Right cardiac atrium (tissue), 5 donors: ENCODE measurements around the gene ABCF2. TPM values are rescaled to one million over a fixed set of nuclear protein-coding genes. Genes with fewer than 3 reads are reported as not detected.

ENCODE experiments used
- ATAC-seq, 2 donors: fragments of 200-7000 bp; cut with Tn5 transposase; one replicate each; pipeline versions ENCODE4 v1.8.0 to v1.9.1; 2020; ENCODE audit warnings: moderate library complexity in 2 of 2, mild to moderate bottlenecking in 1 of 2
- DNase-seq, 3 donors: peaks; one replicate each; pipeline ENCODE4 v3.0.0-alpha.2; 2020
- H3K27ac ChIP-seq: one replicate; pipeline ENCODE4 v1.5.1; 2013; ENCODE audit warnings: mild to moderate bottlenecking, low read length, control low read depth, moderate library complexity
- H3K27me3 ChIP-seq: one replicate; pipeline ENCODE4 v1.6.1; 2013; ENCODE audit not compliant: control insufficient read depth, insufficient read depth
- H3K4me1 ChIP-seq: one replicate; pipeline ENCODE4 v1.6.1; 2013; ENCODE audit warnings: low read length; ENCODE audit not compliant: control insufficient read depth, insufficient read depth
- H3K4me3 ChIP-seq: one replicate; pipeline ENCODE4 v1.5.1; 2013; ENCODE audit warnings: low read length, control low read depth
- H3K9me3 ChIP-seq: one replicate; pipeline ENCODE4 v1.6.1; 2013; ENCODE audit warnings: low read length; ENCODE audit not compliant: control insufficient read depth
- WGBS: extraction: QIAGEN DNeasy Blood & Tissue Kit; methylation state at CpG from one replicate; pipeline ENCODE4 v1.1.7; 2013; 5-methylcytosine and 5-hydroxymethylcytosine counted together
- intact Hi-C, 4 donors: fragments of 100-400 bp; cut with DNase I; formaldehyde crosslinking; loops; one replicate each; pipeline versions ENCODE4 v1.11.0 to v1.14.0; 2022 to 2023
- polyA plus RNA-seq: library from polyadenylated mRNA; stranded (reverse); fragments of 200-250 nt; gene quantifications from one replicate; pipeline ENCODE4 v1.2.3, GENCODE V29; 2013
- total RNA-seq, 4 donors: library from RNA; stranded (reverse); fragmentation: NEBNext Ultra II Directional; extraction: Animal tissue kit (Norgen Biotek cat#: 25700); gene quantifications; one replicate each; pipeline ENCODE4 v1.2.1, GENCODE V29; 2021
- donor health status: healthy with polysubstance abuse.
- donor health status: DM: no; HTN: yes; CAD: no.
- donor health status: DM: no; HTN: no; CAD: no.
- donor health status: DM: no; HTN: yes; CAD: no; lungs with severe emphysema.
- donor health status: DM: yes; HTN: yes; CAD: no.

Gene ABCF2
- total and polyA plus RNA-seq, 5 donors, result 17.8 to 34.5 (median 25.6) TPM

DNA sequence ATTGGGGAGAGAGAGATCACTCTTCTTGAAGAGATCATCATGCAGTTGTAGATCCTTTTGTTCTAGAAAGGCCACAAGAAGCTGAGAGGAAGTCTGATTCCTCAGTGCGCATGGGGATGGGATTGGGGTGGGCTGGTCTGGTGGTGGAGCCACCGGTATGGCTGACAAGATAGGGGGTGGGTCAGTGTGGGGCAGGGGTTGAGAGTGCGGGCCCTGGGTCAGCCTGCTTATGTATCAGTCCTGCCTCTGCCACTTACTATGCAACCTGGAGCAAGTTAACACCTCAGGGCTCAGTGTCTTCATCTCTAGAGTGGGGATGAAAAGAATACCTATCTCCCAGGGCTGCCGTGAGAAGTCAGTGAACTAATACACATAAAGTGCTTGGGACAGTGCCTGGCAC lies 13.5 kb upstream of the ABCF2 start:
- no peaks in the 10 kb centered on the region for H3K27me3 ChIP-seq
- DNase-seq (no peak), ATAC-seq (no peak)
- WGBS, result 64% methylated on average over 4 of the region's 4 CpGs
- no peaks in the 10 kb centered on the region for H3K9me3 ChIP-seq
- no peaks in the 10 kb centered on the region for H3K4me1 ChIP-seq
- intact Hi-C loops, result loop anchor here in 2 of 4 donors (5.0 kb wide), 1 partner anchor 62 kb away; no protein-coding TSS in a partner anchor
- no peak overlapping the region for H3K4me3 ChIP-seq
- H3K27ac ChIP-seq, result no peak overlapping the region

DNA sequence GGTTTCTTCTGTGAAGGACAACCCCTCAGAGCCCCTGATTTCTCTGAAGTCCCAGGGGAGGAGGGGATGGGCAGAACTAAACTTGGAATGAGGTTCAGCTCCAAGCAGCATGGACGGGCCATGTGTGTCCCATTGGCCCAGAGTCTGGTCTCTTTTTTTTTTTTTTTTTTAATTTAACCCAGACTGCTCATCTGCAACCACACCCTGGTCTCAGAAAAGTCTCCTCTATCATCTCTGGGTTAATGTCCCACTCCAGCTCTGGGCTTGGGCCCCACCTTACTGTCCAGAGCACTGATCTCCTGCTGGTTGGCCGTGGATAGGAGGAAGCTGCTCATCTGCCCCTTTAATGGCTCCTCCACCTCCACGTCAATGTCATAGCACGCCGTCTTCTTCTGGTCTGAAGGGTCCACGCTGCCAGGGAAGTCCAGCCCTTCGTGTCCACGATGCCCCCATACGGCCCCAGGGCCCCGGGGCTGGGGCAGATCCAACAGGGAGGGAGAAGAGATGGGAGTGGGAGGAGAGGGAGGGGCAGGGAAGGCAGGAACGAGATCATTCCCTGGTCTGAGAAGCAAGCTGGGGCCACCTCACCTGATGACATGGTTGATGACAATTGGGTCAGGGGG lies 12.9 kb upstream of the ABCF2 start:
- no peak overlapping the region for H3K4me3 ChIP-seq
- H3K4me1 ChIP-seq, result no peaks in the 10 kb centered on the region
- 43% methylated on average over 11 of the region's 11 CpGs for WGBS
- no peak for ATAC-seq
- no peak for DNase-seq
- H3K27me3 ChIP-seq, result no peaks in the 10 kb centered on the region
- H3K27ac ChIP-seq, result no peak overlapping the region
- no peaks in the 10 kb centered on the region for H3K9me3 ChIP-seq
- intact Hi-C loops, result loop anchor here in 2 of 4 donors (5.0 kb wide), 1 partner anchor 62 kb away; no protein-coding TSS in a partner anchor

DNA sequence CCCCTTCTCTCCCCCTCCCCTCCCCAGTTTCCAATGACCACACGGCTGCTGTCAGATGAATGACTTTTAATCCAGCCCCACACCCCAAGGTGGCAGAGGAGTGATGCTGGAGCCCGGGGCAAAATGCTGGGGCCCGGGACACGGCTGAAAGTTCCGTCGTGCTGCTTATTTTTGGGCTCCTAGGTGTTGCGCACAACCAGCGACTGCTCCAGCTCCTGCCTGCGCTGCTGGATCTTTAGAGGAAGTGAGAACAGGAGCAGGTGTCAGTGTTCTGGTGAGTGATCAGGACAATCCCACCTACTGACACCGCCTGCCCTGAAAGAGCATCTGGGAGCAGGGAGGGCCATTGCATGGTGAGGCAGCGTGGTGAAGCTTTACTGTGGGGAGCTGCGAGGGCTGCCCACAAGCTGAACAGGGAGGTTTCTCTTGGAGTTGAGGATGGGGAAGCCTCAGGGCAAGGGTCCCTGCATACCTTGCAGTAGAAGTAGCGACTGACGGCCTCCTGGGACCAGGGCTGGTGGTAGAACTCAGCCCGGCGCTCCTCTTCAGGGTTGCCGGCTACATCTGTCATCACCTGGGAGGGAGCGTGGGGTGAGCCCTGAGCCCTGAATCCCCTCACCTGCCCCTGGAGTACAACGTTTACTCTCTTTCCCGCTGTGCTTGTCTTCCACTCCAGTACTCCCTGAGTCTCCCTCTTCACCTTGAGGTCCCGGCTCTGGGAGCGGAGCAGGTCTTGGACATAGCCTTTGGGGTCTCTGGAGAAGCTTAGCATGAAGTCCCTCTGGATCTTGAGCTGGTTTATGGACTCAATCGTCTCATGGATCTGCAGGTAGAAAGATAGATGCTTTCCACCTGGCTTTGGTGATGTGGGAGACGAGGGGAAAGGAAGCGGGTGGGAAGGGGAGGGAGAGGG lies 12.2 kb upstream of the ABCF2 start:
- Histone ChIP-seq H3K27ac (no peak overlapping the region), H3K9me3 (no peaks in the 10 kb centered on the region), H3K4me3 (no peak overlapping the region), H3K27me3 (no peaks in the 10 kb centered on the region), H3K4me1 (no peaks in the 10 kb centered on the region)
- no peak for ATAC-seq
- DNase-seq, result no peak
- intact Hi-C loops, result no loop called here
- 80% methylated on average over 25 of the region's 25 CpGs for WGBS

DNA sequence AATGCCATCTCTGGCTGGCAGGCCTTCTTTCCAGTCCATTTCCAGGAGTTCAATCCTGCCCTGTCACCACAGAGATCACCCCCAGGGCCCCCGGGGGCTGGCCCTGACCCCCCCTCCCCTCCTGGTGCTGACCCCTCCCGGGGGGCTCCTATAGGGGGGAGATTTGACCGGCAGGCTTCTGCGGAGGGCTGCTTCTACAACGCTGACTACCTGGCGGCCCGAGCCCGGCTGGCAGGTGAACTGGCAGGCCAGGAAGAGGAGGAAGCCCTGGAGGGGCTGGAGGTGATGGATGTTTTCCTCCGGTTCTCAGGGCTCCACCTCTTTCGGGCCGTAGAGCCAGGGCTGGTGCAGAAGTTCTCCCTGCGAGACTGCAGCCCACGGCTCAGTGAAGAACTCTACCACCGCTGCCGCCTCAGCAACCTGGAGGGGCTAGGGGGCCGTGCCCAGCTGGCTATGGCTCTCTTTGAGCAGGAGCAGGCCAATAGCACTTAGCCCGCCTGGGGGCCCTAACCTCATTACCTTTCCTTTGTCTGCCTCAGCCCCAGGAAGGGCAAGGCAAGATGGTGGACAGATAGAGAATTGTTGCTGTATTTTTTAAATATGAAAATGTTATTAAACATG lies 11.3 kb upstream of the ABCF2 start:
- Histone ChIP-seq H3K9me3 (no peaks in the 10 kb centered on the region), H3K4me3 (no peak overlapping the region), H3K4me1 (no peaks in the 10 kb centered on the region), H3K27ac (no peak overlapping the region), H3K27me3 (no peaks in the 10 kb centered on the region)
- 69% methylated on average over 17 of the region's 17 CpGs for WGBS
- intact Hi-C loops, result no loop called here
- DNase-seq (no peak), ATAC-seq (no peak)

DNA sequence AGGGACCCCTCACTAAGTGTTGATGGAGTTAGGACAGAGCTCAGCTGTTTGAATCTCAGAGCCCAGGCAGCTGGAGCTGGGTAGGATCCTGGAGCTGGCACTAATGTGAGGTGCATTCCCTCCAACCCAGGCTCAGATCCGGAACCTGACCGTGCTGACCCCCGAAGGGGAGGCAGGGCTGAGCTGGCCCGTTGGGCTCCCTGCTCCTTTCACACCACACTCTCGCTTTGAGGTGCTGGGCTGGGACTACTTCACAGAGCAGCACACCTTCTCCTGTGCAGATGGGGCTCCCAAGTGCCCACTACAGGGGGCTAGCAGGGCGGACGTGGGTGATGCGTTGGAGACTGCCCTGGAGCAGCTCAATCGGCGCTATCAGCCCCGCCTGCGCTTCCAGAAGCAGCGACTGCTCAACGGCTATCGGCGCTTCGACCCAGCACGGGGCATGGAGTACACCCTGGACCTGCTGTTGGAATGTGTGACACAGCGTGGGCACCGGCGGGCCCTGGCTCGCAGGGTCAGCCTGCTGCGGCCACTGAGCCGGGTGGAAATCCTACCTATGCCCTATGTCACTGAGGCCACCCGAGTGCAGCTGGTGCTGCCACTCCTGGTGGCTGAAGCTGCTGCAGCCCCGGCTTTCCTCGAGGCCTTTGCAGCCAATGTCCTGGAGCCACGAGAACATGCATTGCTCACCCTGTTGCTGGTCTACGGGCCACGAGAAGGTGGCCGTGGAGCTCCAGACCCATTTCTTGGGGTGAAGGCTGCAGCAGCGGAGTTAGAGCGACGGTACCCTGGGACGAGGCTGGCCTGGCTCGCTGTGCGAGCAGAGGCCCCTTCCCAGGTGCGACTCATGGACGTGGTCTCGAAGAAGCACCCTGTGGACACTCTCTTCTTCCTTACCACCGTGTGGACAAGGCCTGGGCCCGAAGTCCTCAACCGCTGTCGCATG lies 10.5 kb upstream of the ABCF2 start:
- no peaks in the 10 kb centered on the region for H3K9me3 ChIP-seq
- intact Hi-C loops, result no loop called here
- H3K27me3 ChIP-seq, result no peaks in the 10 kb centered on the region
- WGBS, result 78% methylated on average over 44 of the region's 44 CpGs
- no peak overlapping the region for H3K4me3 ChIP-seq
- DNase-seq (peak in 1 of 3 donors; percentile 66), ATAC-seq (peak in 1 of 2 donors; percentile 5)
- no peak overlapping the region for H3K27ac ChIP-seq
- H3K4me1 ChIP-seq, result no peaks in the 10 kb centered on the region

DNA sequence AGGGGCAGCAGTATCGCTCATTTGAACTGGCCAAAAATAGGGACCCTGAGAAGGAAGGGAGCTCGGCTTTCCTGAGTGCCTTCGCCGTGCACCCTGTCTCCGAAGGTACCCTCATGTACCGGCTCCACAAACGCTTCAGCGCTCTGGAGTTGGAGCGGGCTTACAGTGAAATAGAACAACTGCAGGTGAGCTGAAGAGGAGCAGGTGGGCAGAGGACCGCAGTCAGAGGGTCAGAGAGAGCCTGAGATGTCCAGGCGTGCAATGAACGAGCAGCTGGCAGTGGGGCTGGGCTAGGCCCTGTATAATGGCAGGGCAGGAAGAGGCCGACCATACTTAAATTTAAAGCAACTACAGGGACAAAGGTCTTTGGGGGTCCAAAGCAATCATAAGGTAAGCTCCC lies 9.4 kb upstream of the ABCF2 start:
- no peak overlapping the region for H3K4me3 ChIP-seq
- H3K4me1 ChIP-seq, result no peaks in the 10 kb centered on the region
- no peak for ATAC-seq
- WGBS, result 86% methylated on average over 13 of the region's 13 CpGs
- no peak for DNase-seq
- intact Hi-C loops, result no loop called here
- H3K9me3 ChIP-seq, result no peaks in the 10 kb centered on the region
- no peaks in the 10 kb centered on the region for H3K27me3 ChIP-seq
- no peak overlapping the region for H3K27ac ChIP-seq

DNA sequence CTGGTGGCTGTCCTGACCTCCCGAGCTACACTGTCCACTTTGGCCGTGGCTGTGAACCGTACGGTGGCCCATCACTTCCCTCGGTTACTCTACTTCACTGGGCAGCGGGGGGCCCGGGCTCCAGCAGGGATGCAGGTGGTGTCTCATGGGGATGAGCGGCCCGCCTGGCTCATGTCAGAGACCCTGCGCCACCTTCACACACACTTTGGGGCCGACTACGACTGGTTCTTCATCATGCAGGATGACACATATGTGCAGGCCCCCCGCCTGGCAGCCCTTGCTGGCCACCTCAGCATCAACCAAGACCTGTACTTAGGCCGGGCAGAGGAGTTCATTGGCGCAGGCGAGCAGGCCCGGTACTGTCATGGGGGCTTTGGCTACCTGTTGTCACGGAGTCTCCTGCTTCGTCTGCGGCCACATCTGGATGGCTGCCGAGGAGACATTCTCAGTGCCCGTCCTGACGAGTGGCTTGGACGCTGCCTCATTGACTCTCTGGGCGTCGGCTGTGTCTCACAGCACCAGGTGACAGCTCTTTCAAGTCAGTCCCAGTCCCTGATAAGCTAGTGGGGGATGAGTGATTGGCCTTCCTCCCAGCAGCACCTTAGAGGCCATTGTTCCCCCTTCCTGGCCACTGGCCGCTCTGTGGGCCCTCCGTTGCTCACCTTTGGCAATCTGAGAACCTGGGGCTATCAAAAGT lies 8.2 kb upstream of the ABCF2 start:
- no peaks in the 10 kb centered on the region for H3K4me1 ChIP-seq
- DNase-seq, result peak in 1 of 3 donors; percentile 60
- WGBS, result 82% methylated on average over 28 of the region's 28 CpGs
- no peak overlapping the region for H3K27ac ChIP-seq
- no peaks in the 10 kb centered on the region for H3K27me3 ChIP-seq
- H3K9me3 ChIP-seq, result no peaks in the 10 kb centered on the region
- no peak overlapping the region for H3K4me3 ChIP-seq
- intact Hi-C loops, result no loop called here
- ATAC-seq, result no peak

DNA sequence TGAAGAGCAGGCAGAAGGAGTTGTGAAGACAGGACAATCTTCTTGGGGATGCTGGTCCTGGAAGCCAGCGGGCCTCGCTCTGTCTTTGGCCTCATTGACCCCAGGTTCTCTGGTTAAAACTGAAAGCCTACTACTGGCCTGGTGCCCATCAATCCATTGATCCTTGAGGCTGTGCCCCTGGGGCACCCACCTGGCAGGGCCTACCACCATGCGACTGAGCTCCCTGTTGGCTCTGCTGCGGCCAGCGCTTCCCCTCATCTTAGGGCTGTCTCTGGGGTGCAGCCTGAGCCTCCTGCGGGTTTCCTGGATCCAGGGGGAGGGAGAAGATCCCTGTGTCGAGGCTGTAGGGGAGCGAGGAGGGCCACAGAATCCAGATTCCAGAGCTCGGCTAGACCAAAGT lies 6.8 kb upstream of the ABCF2 start:
- no peaks in the 10 kb centered on the region for H3K27me3 ChIP-seq
- ATAC-seq, result no peak
- no peak overlapping the region for H3K27ac ChIP-seq
- intact Hi-C loops, result no loop called here
- H3K9me3 ChIP-seq, result no peaks in the 10 kb centered on the region
- H3K4me3 ChIP-seq, result no peak overlapping the region
- DNase-seq, result peak in 1 of 3 donors; percentile 60
- WGBS, result 77% methylated on average over 9 of the region's 9 CpGs
- H3K4me1 ChIP-seq, result no peaks in the 10 kb centered on the region

DNA sequence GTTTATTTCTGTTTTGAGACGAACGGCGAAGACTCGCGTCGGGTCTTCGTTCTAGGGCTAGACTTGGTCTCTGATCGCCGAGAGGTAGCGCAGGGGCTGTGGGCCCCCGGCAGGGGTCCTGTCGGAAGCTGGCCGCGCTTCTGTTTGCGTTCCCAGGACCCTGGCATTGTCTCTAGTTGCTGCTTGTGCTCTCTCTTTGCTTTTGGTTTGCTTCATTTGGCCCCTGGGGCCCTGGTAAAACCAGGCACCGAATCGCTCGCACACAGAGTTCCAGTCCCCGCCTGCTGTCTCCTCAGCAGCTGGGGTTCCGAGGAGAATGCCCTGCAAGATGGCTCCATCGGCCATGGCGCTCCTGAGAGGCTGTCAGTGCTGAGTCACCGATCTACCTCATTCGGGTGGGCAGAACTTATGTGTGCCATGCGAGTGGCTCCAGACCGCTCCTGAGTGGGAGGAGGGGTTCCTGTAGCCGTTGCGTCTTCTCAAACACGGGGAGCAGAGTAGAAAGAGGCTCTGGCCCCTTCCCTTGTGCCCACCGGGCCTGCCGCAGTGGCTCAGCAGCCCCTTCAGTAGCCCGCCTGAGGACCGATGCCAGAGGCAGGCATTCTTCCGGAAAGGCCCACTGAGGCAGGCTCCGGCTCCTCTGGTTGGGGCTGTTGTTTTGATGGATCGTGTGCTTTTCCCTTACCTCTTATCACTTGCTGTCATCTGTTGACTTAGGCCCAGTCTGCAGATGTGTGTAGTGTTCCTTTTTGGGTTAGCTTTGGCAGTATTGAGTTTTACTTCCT lies 6.1 kb upstream of the ABCF2 start:
- no peaks in the 10 kb centered on the region for H3K9me3 ChIP-seq
- H3K27me3 ChIP-seq, result no peaks in the 10 kb centered on the region
- peak; percentile 59 to 66 (median 64) for DNase-seq
- ATAC-seq, result peak; percentile 29 to 72
- intact Hi-C loops, result no loop called here
- H3K4me1 ChIP-seq, result no peaks in the 10 kb centered on the region
- WGBS, result 8% methylated on average over 36 of the region's 36 CpGs
- H3K4me3 ChIP-seq, result peak overlapping the region; percentile 72
- H3K27ac ChIP-seq, result peak overlapping the region; percentile 42
